Thymus (tissue), 14 donors: ENCODE data around the gene FBXO45. TPM values are rescaled to one million over a fixed set of nuclear protein-coding genes. Genes with fewer than 3 reads are reported as not detected.
"Not testable (repeated sequence)": the region's sequence is repeated elsewhere in the genome, so short reads cannot be mapped to it uniquely, and the experiment has no call there.

Source experiments
- DNase-seq, 9 donors: peaks; one replicate each; pipeline ENCODE4 v3.0.0-alpha.2; 2013; ENCODE audit warnings: low spot score in 9 of 9, low read depth in 6 of 9, missing footprints in 1 of 9
- H3K27ac ChIP-seq, 2 donors: one replicate each; pipeline ENCODE4 v1.5.1; 2013; ENCODE audit warnings: control low read depth in 1 of 2, low read depth in 1 of 2, low read length in 1 of 2, mild to moderate bottlenecking in 1 of 2, moderate library complexity in 1 of 2
- H3K27me3 ChIP-seq, 2 donors: one replicate each; pipeline ENCODE4 v1.5.1; 2013; ENCODE audit warnings: low read length in 1 of 2; ENCODE audit not compliant: control insufficient read depth in 2 of 2, insufficient read depth in 1 of 2
- H3K36me3 ChIP-seq, 2 donors: one replicate each; pipeline ENCODE4 v1.5.1; 2013; ENCODE audit warnings: low read length in 1 of 2, mild to moderate bottlenecking in 1 of 2, moderate library complexity in 1 of 2; ENCODE audit not compliant: control insufficient read depth in 2 of 2, insufficient read depth in 2 of 2
- H3K4me1 ChIP-seq, 2 donors: one replicate each; pipeline ENCODE4 v1.5.1; 2013; ENCODE audit warnings: low read length in 2 of 2; ENCODE audit not compliant: control insufficient read depth in 2 of 2, insufficient read depth in 2 of 2
- H3K4me3 ChIP-seq, 2 donors: one replicate each; pipeline ENCODE4 v1.5.1; 2013; ENCODE audit warnings: low read length in 2 of 2, control low read depth in 1 of 2, mild to moderate bottlenecking in 1 of 2
- H3K9me3 ChIP-seq, 2 donors: one replicate each; pipeline ENCODE4 v1.5.1; 2013; ENCODE audit warnings: low read length in 1 of 2, mild to moderate bottlenecking in 1 of 2; ENCODE audit not compliant: control insufficient read depth in 2 of 2, insufficient read depth in 1 of 2
- WGBS: extraction: QIAGEN DNeasy Blood & Tissue Kit; methylation state at CpG from one replicate; pipeline ENCODE4 v1.1.7; 2013; 5-methylcytosine and 5-hydroxymethylcytosine counted together
- long read RNA-seq, 10 donors: transcript quantifications; one replicate each; lab custom pipeline, GENCODE V29; 2026
- polyA plus RNA-seq: library from polyadenylated mRNA; stranded (reverse); fragments of 200-250 nt; gene quantifications from one replicate; pipeline ENCODE4 v1.2.3, GENCODE V29; 2013
- total RNA-seq: library from RNA; stranded (reverse); fragments of 120-200 nt; gene quantifications from one replicate; pipeline ENCODE4 v1.2.4, GENCODE V29; 2013
- donor health status: healthy.

The FBXO45 gene, protein sequence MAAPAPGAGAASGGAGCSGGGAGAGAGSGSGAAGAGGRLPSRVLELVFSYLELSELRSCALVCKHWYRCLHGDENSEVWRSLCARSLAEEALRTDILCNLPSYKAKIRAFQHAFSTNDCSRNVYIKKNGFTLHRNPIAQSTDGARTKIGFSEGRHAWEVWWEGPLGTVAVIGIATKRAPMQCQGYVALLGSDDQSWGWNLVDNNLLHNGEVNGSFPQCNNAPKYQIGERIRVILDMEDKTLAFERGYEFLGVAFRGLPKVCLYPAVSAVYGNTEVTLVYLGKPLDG
- total RNA-seq (9.9 TPM), polyA plus RNA-seq (7.0 TPM)
- long read RNA-seq, donor 1, full-length matches to known transcripts: 1 of 1 reads
- long read RNA-seq, donor 1, partial matches to known transcripts: 0 of 1 reads
- long read RNA-seq, donor 1, other reads (novel, unspliced or antisense): 0 of 1 reads
- long read RNA-seq, donor 2: 0 reads
- long read RNA-seq, donor 3, full-length matches to known transcripts: 10 of 16 reads
- long read RNA-seq, donor 3, partial matches to known transcripts: 6 of 16 reads
- long read RNA-seq, donor 3, other reads (novel, unspliced or antisense): 0 of 16 reads
- long read RNA-seq, donor 4, full-length matches to known transcripts: 5 of 5 reads
- long read RNA-seq, donor 4, partial matches to known transcripts: 0 of 5 reads
- long read RNA-seq, donor 4, other reads (novel, unspliced or antisense): 0 of 5 reads
- long read RNA-seq, donor 5, full-length matches to known transcripts: 13 of 13 reads
- long read RNA-seq, donor 5, partial matches to known transcripts: 0 of 13 reads
- long read RNA-seq, donor 5, other reads (novel, unspliced or antisense): 0 of 13 reads
- long read RNA-seq, donor 6, full-length matches to known transcripts: 3 of 3 reads
- long read RNA-seq, donor 6, partial matches to known transcripts: 0 of 3 reads
- long read RNA-seq, donor 6, other reads (novel, unspliced or antisense): 0 of 3 reads
- long read RNA-seq, donor 7, full-length matches to known transcripts: 3 of 3 reads
- long read RNA-seq, donor 7, partial matches to known transcripts: 0 of 3 reads
- long read RNA-seq, donor 7, other reads (novel, unspliced or antisense): 0 of 3 reads
- long read RNA-seq, donor 8, full-length matches to known transcripts: 1 of 1 reads
- long read RNA-seq, donor 8, partial matches to known transcripts: 0 of 1 reads
- long read RNA-seq, donor 8, other reads (novel, unspliced or antisense): 0 of 1 reads
- long read RNA-seq, donor 9, full-length matches to known transcripts: 10 of 10 reads
- long read RNA-seq, donor 9, partial matches to known transcripts: 0 of 10 reads
- long read RNA-seq, donor 9, other reads (novel, unspliced or antisense): 0 of 10 reads
- long read RNA-seq, donor 10, full-length matches to known transcripts: 6 of 6 reads
- long read RNA-seq, donor 10, partial matches to known transcripts: 0 of 6 reads
- long read RNA-seq, donor 10, other reads (novel, unspliced or antisense): 0 of 6 reads

GRCh38 chr3:196568246-196569002, at the start of gene FBXO45, which contains the start of gene WDR53:
Gene FBXO45 (plus strand): TSS chr3:196568660. CDS start chr3:196568985, 325 bp downstream.
Gene WDR53 (minus strand): TSS chr3:196568554. CDS start chr3:196561475, 7,079 bp downstream.
- peaks cover 4 to 7% of the 10 kb centered on the region in 2 donors for H3K36me3 ChIP-seq
- peaks cover 16% of the 10 kb centered on the region in 2 donors for H3K4me1 ChIP-seq
- H3K27me3 ChIP-seq: no peaks in the 10 kb centered on the region
- H3K9me3 ChIP-seq: no peaks in the 10 kb centered on the region
- H3K27ac ChIP-seq: peak within 1 kb of the TSS; percentile 59 to 85
- peak; percentile 84 to 98 (median 93) for DNase-seq
- peak within 1 kb of the TSS; percentile 75 to 88 for H3K4me3 ChIP-seq
- WGBS: under 1% methylated on average over 87 of the region's 87 CpGs

DNA sequence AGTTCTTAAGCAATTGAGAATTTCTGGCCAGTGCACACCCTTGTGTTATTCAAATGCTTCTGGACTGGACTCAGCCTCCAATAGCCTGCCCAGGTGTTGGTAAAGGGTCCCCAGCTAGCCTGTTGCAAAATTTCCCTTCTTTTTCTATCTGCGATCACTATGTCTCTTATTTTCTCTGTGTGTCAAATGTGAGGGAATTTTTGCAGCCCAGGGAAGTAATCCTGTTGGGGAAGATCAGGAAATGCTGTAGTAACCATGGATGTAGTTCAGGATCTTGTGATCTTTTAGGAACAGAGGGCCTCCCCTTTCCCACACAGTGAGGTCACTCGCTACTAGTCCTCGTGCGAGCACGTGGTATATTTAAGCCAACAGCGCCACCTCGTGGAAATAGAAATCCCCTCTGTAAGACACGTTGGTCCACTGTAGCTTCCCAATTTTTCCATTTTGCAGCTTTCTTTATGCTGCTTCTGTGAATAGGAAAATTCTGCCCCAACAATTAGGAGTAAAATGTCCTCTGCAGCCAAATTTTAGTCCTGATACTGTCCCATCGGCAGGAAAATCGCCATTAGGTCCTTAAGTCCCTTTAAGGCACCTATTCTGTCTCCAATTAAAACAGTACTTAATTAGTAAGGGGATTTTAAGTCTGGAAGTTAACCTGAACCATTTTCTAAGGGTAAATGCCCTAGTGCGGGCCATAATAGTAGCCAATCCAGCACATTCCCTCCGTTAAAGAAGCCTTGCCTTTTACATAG, 49.3 kb upstream of the FBXO45 start:
- WGBS: 56% methylated on average over 12 of the region's 12 CpGs
- H3K27me3 ChIP-seq: no peaks in the 10 kb centered on the region
- H3K36me3 ChIP-seq: no peaks in the 10 kb centered on the region
- H3K27ac ChIP-seq: no peak overlapping the region
- no peaks in the 10 kb centered on the region for H3K4me1 ChIP-seq
- DNase-seq: peak in 1 of 9 donors; percentile 28
- H3K4me3 ChIP-seq: no peak overlapping the region
- peaks cover 17 to 56% of the 10 kb centered on the region in 2 donors for H3K9me3 ChIP-seq

- no peak overlapping the region for H3K4me3 ChIP-seq
- no peak overlapping the region for H3K27ac ChIP-seq
- DNase-seq: peak in 1 of 9 donors; percentile 49
- no peaks in the 10 kb centered on the region for H3K4me1 ChIP-seq
- no peaks in the 10 kb centered on the region for H3K27me3 ChIP-seq
- WGBS: 93% methylated on average over 5 of the region's 5 CpGs
- no peaks in the 10 kb centered on the region for H3K36me3 ChIP-seq
- H3K9me3 ChIP-seq: peaks cover 17 to 56% of the 10 kb centered on the region in 2 donors
Measured at GRCh38 chr3:196519718-196520082, 48.8 kb upstream of the FBXO45 start.

- H3K4me3 ChIP-seq, DNase-seq, H3K4me1 ChIP-seq, H3K27ac ChIP-seq, H3K27me3 ChIP-seq, H3K36me3 ChIP-seq: not testable (repeated sequence)
- WGBS: 98% methylated on average over 12 of the region's 12 CpGs
- H3K9me3 ChIP-seq: peaks cover 15 to 56% of the 10 kb centered on the region in 2 donors
Measured at GRCh38 chr3:196521291-196521690, 47.2 kb upstream of the FBXO45 start.

DNA sequence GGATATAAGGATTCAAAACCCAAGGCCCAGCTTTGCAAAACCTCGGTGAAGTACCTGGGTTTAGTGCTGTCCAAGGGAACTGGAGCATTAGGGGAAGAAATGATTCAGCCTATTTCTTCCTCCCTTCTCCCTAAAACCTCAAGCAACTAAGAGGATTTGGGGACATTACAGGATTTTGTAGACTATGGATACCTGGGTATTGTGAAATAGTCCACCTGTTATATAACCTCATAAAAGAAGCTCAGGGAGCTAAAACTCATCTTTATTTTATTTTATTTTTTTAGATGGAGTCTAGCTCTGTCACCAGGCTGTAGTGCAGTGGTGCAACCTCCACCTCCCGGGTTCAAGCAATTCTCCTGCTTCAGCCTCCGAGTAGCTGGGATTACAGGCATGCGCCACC, 44.6 kb upstream of the FBXO45 start:
- DNase-seq: no peak
- H3K9me3 ChIP-seq: peaks cover 9 to 34% of the 10 kb centered on the region in 2 donors
- WGBS: 97% methylated on average over 4 of the region's 4 CpGs
- peaks cover 0 to 15% of the 10 kb centered on the region in 2 donors for H3K4me1 ChIP-seq
- H3K27me3 ChIP-seq: peaks cover 0 to 3% of the 10 kb centered on the region in 2 donors
- H3K36me3 ChIP-seq: no peaks in the 10 kb centered on the region
- no peak overlapping the region for H3K27ac ChIP-seq
- H3K4me3 ChIP-seq: no peak overlapping the region

DNA sequence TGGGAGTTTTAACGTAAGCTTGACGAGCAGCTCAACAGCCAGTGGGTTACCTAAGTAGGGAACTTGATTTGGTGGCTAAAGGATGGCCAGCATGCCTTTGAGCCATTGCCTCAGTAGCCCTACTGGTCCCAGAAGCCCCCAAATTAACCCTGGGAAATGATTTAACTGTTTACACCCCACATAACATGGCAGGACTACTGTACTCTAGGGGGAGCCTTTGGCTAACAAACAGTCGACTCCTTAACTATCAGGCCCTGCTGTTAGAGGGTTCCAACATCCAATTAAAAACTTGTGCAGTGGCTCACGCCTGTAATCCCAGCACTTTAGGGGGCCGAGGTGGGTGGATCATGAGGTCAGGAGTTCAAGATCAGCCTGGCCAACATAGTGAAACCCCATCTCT, 43.9 kb upstream of the FBXO45 start:
- Histone ChIP-seq H3K4me1 (peaks cover 0 to 19% of the 10 kb centered on the region in 2 donors), H3K27me3 (peaks cover 0 to 3% of the 10 kb centered on the region in 2 donors), H3K27ac (no peak overlapping the region), H3K36me3 (no peaks in the 10 kb centered on the region), H3K9me3 (peaks cover 4 to 27% of the 10 kb centered on the region in 2 donors), H3K4me3 (no peak overlapping the region)
- DNase-seq: peak in 1 of 9 donors; percentile 20
- 76% methylated on average over 5 of the region's 5 CpGs for WGBS

DNA sequence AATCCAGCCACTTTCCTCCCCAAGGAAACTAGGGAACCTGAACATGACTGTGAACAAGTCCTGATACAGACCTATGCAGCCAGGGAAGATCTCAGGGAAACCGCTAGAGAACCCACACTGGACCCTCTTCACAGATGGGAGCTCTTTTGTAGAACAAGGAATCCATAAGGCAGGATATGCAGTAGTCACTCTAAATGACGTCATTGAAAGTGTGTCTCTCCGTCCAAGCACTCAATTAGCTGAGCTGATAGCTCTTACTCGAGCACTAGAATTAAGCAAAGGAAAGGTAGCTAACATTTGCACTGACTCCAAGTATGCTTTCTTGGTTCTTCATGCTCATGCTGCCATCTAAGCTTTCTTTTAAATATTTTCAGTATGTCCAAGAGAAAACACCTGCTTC, 43.3 kb upstream of the FBXO45 start:
- Histone ChIP-seq H3K36me3 (no peaks in the 10 kb centered on the region), H3K4me3 (no peak overlapping the region), H3K4me1 (peaks cover 0 to 19% of the 10 kb centered on the region in 2 donors), H3K9me3 (peaks cover 3 to 21% of the 10 kb centered on the region in 2 donors), H3K27ac (no peak overlapping the region), H3K27me3 (peaks cover 0 to 3% of the 10 kb centered on the region in 2 donors)
- 95% methylated on average over 4 of the region's 4 CpGs for WGBS
- no peak for DNase-seq
